Activated CD4-positive, alpha-beta memory T cell treated with anti-CD3 and anti-CD28 coated beads, Interleukin-2, amount 10 ng/mL, durations not matched to agents 7 days and 5 days (primary cell): Measurements from ENCODE around the gene POLR2L. TPM values are rescaled to one million over a fixed set of nuclear protein-coding genes. Genes with fewer than 3 reads are reported as not detected.

ENCODE experiments used
- CTCF ChIA-PET: fragments of 350-600 bp; sonication (Branson Sonifier 250); formaldehyde crosslinking; loops from one replicate; lab custom pipeline; 2021; ENCODE audit warnings: antibody characterized with exemption, inconsistent platforms; lab: Charles Lee
- POLR2A ChIA-PET: fragments of 350-600 bp; sonication (Branson Sonifier 250); formaldehyde crosslinking; loops from one replicate; lab custom pipeline; 2021; ENCODE audit warnings: antibody characterized with exemption; lab: Charles Lee
- DNase-seq: peaks from one replicate; pipeline ENCODE4 v3.0.0-alpha.2; 2020
- H3K27ac Mint-ChIP-seq: one replicate; pipeline ENCODE4 v1.8.0; 2021; ENCODE audit warnings: mild to moderate bottlenecking, mixed read lengths
- H3K27me3 Mint-ChIP-seq: one replicate; pipeline ENCODE4 v1.8.0; 2021; ENCODE audit warnings: mixed read lengths
- H3K36me3 Mint-ChIP-seq: one replicate; pipeline ENCODE4 v1.8.0; 2021; ENCODE audit warnings: low read depth, mixed read lengths
- H3K4me1 Mint-ChIP-seq: one replicate; pipeline ENCODE4 v1.8.0; 2021; ENCODE audit warnings: mixed read lengths
- H3K4me3 Mint-ChIP-seq: one replicate; pipeline ENCODE4 v1.8.0; 2021; ENCODE audit warnings: mild to moderate bottlenecking, mixed read lengths
- H3K9me3 Mint-ChIP-seq: one replicate; pipeline ENCODE4 v1.8.0; 2021; ENCODE audit warnings: mixed read lengths
- total RNA-seq, 2 experiments: library from RNA; stranded (reverse); gene quantifications; one replicate each; pipeline ENCODE4 v1.2.3, GENCODE V29; 2021

POLR2L gene
- total RNA-seq, 2 experiments from 2014 or later = 59.3 to 61.5 TPM

DNA sequence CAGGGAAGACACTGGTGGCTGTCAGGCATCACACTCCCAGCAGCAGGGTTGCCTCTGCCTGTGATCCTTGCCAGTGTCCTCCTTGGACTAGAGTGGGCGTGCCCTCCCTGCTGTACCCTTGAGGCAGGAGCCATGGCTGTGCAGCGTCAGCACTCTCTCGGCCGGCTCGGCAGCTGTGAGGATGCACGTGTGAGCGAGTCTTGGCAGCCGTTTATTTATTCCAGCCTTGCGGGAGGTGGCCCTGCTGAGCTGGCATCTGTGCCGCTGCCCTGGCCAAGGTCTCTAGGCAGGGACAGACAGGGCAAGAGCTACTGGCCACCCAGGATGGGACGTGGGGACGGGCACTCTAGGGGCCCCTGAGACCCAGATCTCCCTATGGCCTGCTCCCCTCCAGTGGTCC lies 34.2 kb upstream of the POLR2L start:
- H3K36me3 Mint-ChIP-seq = no peaks in the 10 kb centered on the region
- CTCF ChIA-PET = no interaction called here
- H3K27ac Mint-ChIP-seq = no peak overlapping the region
- POLR2A ChIA-PET = no interaction called here
- DNase-seq = no peak
- H3K4me1 Mint-ChIP-seq = no peaks in the 10 kb centered on the region
- no peaks in the 10 kb centered on the region for H3K9me3 Mint-ChIP-seq
- no peaks in the 10 kb centered on the region for H3K27me3 Mint-ChIP-seq
- no peak overlapping the region for H3K4me3 Mint-ChIP-seq

DNA sequence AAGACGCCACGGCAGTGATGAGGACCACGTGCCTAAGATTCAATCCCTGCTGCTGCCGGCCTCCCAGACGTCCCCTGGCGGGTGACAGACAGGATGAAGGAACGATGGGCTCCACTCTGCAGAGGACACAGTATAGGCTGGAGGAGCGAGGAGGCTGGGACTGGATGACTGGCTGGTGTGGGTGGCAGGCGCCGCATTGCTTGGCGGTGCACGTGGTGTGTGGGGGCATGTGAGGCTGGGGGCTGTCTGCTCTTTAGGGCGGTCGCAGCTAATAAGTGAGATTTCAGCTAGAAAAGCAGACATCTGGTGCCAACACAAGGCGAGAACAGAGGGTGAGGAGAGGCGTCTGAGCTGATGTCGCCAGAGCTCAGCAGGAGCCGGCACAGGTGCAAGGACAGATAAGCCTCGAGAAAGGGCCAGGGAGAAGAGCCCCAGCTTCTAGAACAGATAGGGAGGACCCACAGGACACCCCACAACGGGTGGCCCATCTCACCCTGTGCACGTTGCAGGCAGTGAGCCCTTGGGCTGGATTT lies 33.5 kb upstream of the POLR2L start:
- ChIA-PET POLR2A (no interaction called here), CTCF (no interaction called here)
- H3K36me3 Mint-ChIP-seq = no peaks in the 10 kb centered on the region
- no peak overlapping the region for H3K27ac Mint-ChIP-seq
- no peak for DNase-seq
- H3K9me3 Mint-ChIP-seq = no peaks in the 10 kb centered on the region
- H3K4me3 Mint-ChIP-seq = no peak overlapping the region
- H3K27me3 Mint-ChIP-seq = no peaks in the 10 kb centered on the region
- H3K4me1 Mint-ChIP-seq = no peaks in the 10 kb centered on the region

DNA sequence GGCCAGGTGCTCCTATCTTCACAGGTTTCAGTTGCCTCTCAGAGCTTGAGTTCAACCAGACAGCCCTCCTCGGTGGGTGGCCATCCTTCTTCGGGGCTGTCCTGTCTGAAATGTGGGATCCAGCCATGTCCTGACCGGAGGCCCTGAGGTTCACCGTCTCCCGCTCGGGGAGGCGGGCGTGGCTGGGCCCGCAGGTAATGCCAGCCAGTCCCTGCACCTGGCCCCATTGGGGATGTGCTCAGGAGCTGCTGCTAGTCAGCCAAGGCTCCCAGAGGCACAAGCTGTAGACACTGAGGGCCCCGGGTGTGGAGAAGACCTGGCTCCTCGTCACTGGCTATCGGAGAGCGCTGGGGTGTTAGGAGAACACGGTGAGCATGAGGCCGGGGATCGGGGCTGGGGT lies 32.9 kb upstream of the POLR2L start:
- CTCF ChIA-PET = no interaction called here
- Mint-ChIP-seq H3K4me1 (no peaks in the 10 kb centered on the region), H3K27ac (no peak overlapping the region), H3K4me3 (no peak overlapping the region), H3K36me3 (no peaks in the 10 kb centered on the region), H3K9me3 (no peaks in the 10 kb centered on the region), H3K27me3 (no peaks in the 10 kb centered on the region)
- no peak for DNase-seq
- POLR2A ChIA-PET = no interaction called here

GRCh38 chr11:873706-874105 lies 31.4 kb upstream of the POLR2L start:
- Mint-ChIP-seq H3K4me3 (no peak overlapping the region), H3K9me3 (no peaks in the 10 kb centered on the region), H3K4me1 (no peaks in the 10 kb centered on the region), H3K27me3 (no peaks in the 10 kb centered on the region), H3K27ac (no peak overlapping the region), H3K36me3 (no peaks in the 10 kb centered on the region)
- ChIA-PET POLR2A (no interaction called here), CTCF (interaction anchor here (0.6 kb wide), 1 partner anchor 22 kb away, joined by 4 read pairs; no protein-coding TSS in a partner anchor)
- no peak for DNase-seq

GRCh38 chr11:872799-873198 lies 30.5 kb upstream of the POLR2L start:
- H3K27me3 Mint-ChIP-seq = no peaks in the 10 kb centered on the region
- H3K27ac Mint-ChIP-seq = no peak overlapping the region
- no peaks in the 10 kb centered on the region for H3K4me1 Mint-ChIP-seq
- no peaks in the 10 kb centered on the region for H3K9me3 Mint-ChIP-seq
- ChIA-PET POLR2A (no interaction called here), CTCF (no interaction called here)
- no peaks in the 10 kb centered on the region for H3K36me3 Mint-ChIP-seq
- H3K4me3 Mint-ChIP-seq = no peak overlapping the region
- no peak for DNase-seq

- POLR2A ChIA-PET = no interaction called here
- Mint-ChIP-seq H3K4me1 (no peaks in the 10 kb centered on the region), H3K4me3 (no peak overlapping the region), H3K9me3 (no peaks in the 10 kb centered on the region), H3K27ac (no peak overlapping the region), H3K27me3 (no peaks in the 10 kb centered on the region), H3K36me3 (no peaks in the 10 kb centered on the region)
- CTCF ChIA-PET = no interaction called here
- DNase-seq = no peak
Observed at GRCh38 chr11:871472-871871, 29.1 kb upstream of the POLR2L start.

DNA sequence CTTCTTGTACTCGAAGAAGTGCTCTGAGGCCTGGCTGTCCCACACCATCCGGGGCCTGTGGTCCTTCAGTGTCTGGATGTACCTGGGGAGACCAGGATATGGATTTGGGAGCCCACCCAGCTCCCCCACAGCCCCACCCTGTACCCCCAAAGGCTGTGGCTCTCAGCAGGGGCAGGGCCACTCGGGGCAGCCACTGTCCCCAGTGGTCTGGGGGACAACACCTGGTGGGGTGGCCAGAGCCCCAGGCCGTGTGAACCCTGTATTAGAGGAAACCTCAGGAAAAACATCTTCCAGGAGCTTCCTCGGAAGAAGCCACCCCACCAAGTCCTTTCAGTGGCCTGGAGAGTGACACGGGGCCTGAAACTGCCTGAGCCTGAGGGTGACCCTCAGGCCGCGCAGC lies 28.1 kb upstream of the POLR2L start:
- H3K27ac Mint-ChIP-seq = no peak overlapping the region
- no peaks in the 10 kb centered on the region for H3K27me3 Mint-ChIP-seq
- no peak for DNase-seq
- H3K4me3 Mint-ChIP-seq = no peak overlapping the region
- H3K9me3 Mint-ChIP-seq = no peaks in the 10 kb centered on the region
- ChIA-PET CTCF (no interaction called here), POLR2A (no interaction called here)
- H3K4me1 Mint-ChIP-seq = no peaks in the 10 kb centered on the region
- no peaks in the 10 kb centered on the region for H3K36me3 Mint-ChIP-seq

- Mint-ChIP-seq H3K27me3 (no peaks in the 10 kb centered on the region), H3K9me3 (no peaks in the 10 kb centered on the region), H3K4me3 (no peak overlapping the region), H3K4me1 (no peaks in the 10 kb centered on the region), H3K27ac (no peak overlapping the region), H3K36me3 (no peaks in the 10 kb centered on the region)
- ChIA-PET CTCF (no interaction called here), POLR2A (no interaction called here)
- DNase-seq = no peak
Observed at GRCh38 chr11:870127-870413, 27.7 kb upstream of the POLR2L start.

DNA sequence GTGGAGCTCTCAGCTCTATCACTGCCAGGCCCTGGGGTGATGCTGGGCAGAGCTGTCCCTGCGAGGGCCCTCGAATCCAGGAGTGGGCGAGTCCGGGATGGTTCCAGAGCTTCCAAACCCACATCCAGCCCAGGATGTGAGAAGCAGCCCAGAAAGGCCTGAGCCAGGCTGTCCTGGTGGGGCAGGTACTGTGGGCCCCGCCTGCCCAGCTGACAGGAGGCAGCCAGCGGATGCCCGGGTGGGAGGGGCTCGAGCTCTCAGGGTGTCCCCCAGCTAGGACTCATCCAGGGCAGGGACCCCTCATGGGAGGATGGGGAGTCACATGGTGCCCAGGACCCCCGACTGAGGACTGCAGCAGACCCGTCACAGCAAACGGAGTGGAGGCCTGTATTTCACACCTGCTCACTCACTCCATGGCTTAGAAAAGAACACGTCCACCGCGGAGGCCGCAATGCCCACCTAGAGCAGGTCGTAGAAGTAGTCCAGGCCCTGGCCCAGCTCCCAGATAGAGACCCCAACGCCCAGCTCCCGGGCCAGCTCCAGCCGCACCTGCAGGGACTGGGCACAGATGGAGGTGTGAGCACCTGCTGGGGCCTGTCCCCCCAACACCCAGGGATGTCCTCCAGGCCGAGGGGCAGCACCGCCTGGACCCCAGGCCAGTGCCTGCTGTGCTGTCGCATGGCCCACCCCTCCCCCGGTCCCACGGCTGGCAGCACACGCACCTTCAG lies 27.2 kb upstream of the POLR2L start:
- Mint-ChIP-seq H3K4me1 (no peaks in the 10 kb centered on the region), H3K4me3 (no peak overlapping the region), H3K36me3 (no peaks in the 10 kb centered on the region), H3K27ac (no peak overlapping the region), H3K27me3 (no peaks in the 10 kb centered on the region), H3K9me3 (no peaks in the 10 kb centered on the region)
- ChIA-PET CTCF (no interaction called here), POLR2A (no interaction called here)
- DNase-seq = no peak

DNA sequence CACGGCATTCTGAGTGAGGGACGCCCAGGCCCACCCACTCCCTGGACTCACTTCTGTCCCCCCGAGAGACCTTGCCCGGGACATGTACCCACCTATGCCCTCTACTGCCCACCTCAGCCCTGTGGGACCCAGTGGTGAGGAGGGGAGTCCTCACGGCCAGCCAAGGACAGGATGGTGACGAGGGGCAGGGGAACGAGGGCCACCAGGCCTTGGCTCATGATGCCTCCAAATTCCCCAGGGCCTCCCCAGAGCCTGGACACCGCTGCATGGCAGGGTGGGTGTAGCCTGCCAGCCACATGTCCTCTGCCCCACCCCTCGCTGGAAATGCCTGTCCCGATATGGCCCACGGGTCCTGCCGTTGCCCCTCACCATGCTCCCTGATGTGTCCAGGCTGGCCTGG lies 26.5 kb upstream of the POLR2L start:
- Mint-ChIP-seq H3K9me3 (no peaks in the 10 kb centered on the region), H3K27ac (no peak overlapping the region), H3K4me3 (no peak overlapping the region), H3K36me3 (no peaks in the 10 kb centered on the region), H3K27me3 (no peaks in the 10 kb centered on the region), H3K4me1 (no peaks in the 10 kb centered on the region)
- ChIA-PET CTCF (no interaction called here), POLR2A (no interaction called here)
- no peak for DNase-seq

DNA sequence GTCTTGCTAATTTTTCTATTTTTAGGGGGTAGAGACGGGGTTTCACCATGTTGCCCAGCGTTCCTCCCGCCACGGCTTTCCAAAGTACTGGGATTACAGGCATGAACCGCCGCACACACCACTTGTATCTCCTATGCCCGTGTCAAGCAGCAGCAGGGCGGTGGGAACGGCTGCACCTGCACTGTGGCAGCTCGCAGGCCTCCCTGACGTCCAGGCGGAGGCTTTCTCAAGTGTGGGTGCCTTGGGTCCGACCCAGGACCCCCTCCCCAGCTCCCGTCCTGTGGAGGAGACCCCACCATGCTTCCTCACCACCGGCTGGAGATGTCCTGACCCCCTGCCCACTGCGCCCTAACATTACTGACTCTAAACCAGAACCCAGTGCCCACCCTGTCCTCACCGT lies 26.1 kb upstream of the POLR2L start:
- ChIA-PET CTCF (no interaction called here), POLR2A (no interaction called here)
- DNase-seq = no peak
- H3K27ac Mint-ChIP-seq = no peak overlapping the region
- H3K36me3 Mint-ChIP-seq = no peaks in the 10 kb centered on the region
- H3K4me1 Mint-ChIP-seq = no peaks in the 10 kb centered on the region
- H3K9me3 Mint-ChIP-seq = no peaks in the 10 kb centered on the region
- H3K27me3 Mint-ChIP-seq = no peaks in the 10 kb centered on the region
- no peak overlapping the region for H3K4me3 Mint-ChIP-seq

GRCh38 chr11:867856-868358 lies 25.6 kb upstream of the POLR2L start:
- CTCF ChIA-PET = no interaction called here
- POLR2A ChIA-PET = no interaction called here
- no peak for DNase-seq
- Mint-ChIP-seq H3K27ac (no peak overlapping the region), H3K4me1 (no peaks in the 10 kb centered on the region), H3K36me3 (no peaks in the 10 kb centered on the region), H3K4me3 (no peak overlapping the region), H3K27me3 (no peaks in the 10 kb centered on the region), H3K9me3 (no peaks in the 10 kb centered on the region)

- no peaks in the 10 kb centered on the region for H3K27me3 Mint-ChIP-seq
- no peaks in the 10 kb centered on the region for H3K36me3 Mint-ChIP-seq
- ChIA-PET POLR2A (no interaction called here), CTCF (no interaction called here)
- no peaks in the 10 kb centered on the region for H3K9me3 Mint-ChIP-seq
- no peak overlapping the region for H3K27ac Mint-ChIP-seq
- H3K4me3 Mint-ChIP-seq = no peak overlapping the region
- no peaks in the 10 kb centered on the region for H3K4me1 Mint-ChIP-seq
- no peak for DNase-seq
Observed at GRCh38 chr11:866481-866880, 24.2 kb upstream of the POLR2L start.
